HepG2 (cell line): ENCODE measurements around the gene EVL. TPM values are rescaled to one million over a fixed set of nuclear protein-coding genes. Genes with fewer than 3 reads are reported as not detected.

Experiments used
- ATAC-seq: fragments of 200-7000 bp; cut with Tn5 transposase; 3 replicates; pipeline ENCODE4 v1.9.1; 2020; ENCODE audit warnings: mild to moderate bottlenecking, moderate library complexity
- BruUV-seq: library from RNA; stranded (reverse); fragments of 400-500 nt; replicated peaks from 2 replicates; lab custom pipeline; 2021; lab: Mats Ljungman, UMichigan
- CTCF ChIA-PET: fragments of 300-600 bp; formaldehyde crosslinking; extraction: SDS; loops from one replicate; lab custom pipeline; 2021; ENCODE audit warnings: low total read pairs, inconsistent platforms, low intra/inter-chr PET ratio; lab: Yijun Ruan, JAX
- POLR2A ChIA-PET: fragments of 350-600 bp; sonication (Branson Sonifier 250); formaldehyde crosslinking; loops from one replicate; lab custom pipeline; 2020; ENCODE audit warnings: antibody characterized with exemption, inconsistent platforms; lab: Yijun Ruan, JAX
- DNase-seq: peaks from one replicate; pipeline ENCODE4 v3.0.0-alpha.2; 2015; ENCODE audit warnings: low spot score
- FAIRE-seq: peaks from 3 replicates; lab custom pipeline; 2011; peaks lifted over from hg19 to GRCh38; lab: Jason Lieb, UNC
- H2AFZ ChIP-seq: one replicate; pipeline ENCODE4 v1.6.1; 2011; ENCODE audit warnings: low read length, inconsistent platforms
- H3K27ac ChIP-seq: fragments of 300-600 bp; 3 replicates; pipeline ENCODE4 v1.8.0; 2011; ENCODE audit warnings: mixed run types, mild to moderate bottlenecking, mixed read lengths, low read length, inconsistent platforms; ENCODE audit not compliant: insufficient read depth; ENCODE audit errors: extremely low read length
- H3K27me3 ChIP-seq, 2 experiments: fragments of 200-600 bp in 1 of 2; 2 replicates in 1 of 2; 3 replicates in 1 of 2; pipeline versions ENCODE4 v1.6.0 to v1.8.0; 2011; ENCODE audit warnings: low read length in 2 of 2, mild to moderate bottlenecking in 2 of 2, moderate library complexity in 2 of 2, inconsistent platforms in 1 of 2; ENCODE audit not compliant: insufficient read depth in 2 of 2, control insufficient read depth in 1 of 2
- H3K36me3 ChIP-seq, 2 experiments: fragments of 200-600 bp in 1 of 2; replicated peaks in 1 of 2; 2 replicates in 1 of 2; 3 replicates in 1 of 2; pipeline versions ENCODE4 v1.5.1 to v1.8.0; 2011; ENCODE audit warnings: low read length in 2 of 2, inconsistent platforms in 1 of 2; ENCODE audit not compliant: insufficient read depth in 2 of 2, control insufficient read depth in 1 of 2
- H3K4me1 ChIP-seq: 2 replicates; pipeline ENCODE4 v1.5.1; 2012; ENCODE audit warnings: low read length, inconsistent platforms; ENCODE audit not compliant: insufficient read depth
- H3K4me2 ChIP-seq: 2 replicates; pipeline ENCODE4 v1.6.0; 2011; ENCODE audit warnings: low read depth, low read length, inconsistent platforms
- H3K4me3 ChIP-seq, 3 experiments: fragments of 200-600 bp in 1 of 3; sonication (generic), shearing (Covaris generic) in 1 of 3; replicated peaks in 1 of 3; 2 replicates each; pipeline ENCODE4 v1.5.1; 2011 to 2016; ENCODE audit warnings: low read length in 3 of 3, inconsistent platforms in 2 of 3, low read depth in 2 of 3, mild to moderate bottlenecking in 2 of 3, control low read depth in 1 of 3, mixed read lengths in 1 of 3; ENCODE audit not compliant: insufficient read depth in 1 of 3
- H3K79me2 ChIP-seq: one replicate; pipeline ENCODE4 v1.6.1; 2011; ENCODE audit warnings: low read length, inconsistent platforms; ENCODE audit not compliant: insufficient read depth
- H3K9ac ChIP-seq: 2 replicates; pipeline ENCODE4 v1.6.0; 2011; ENCODE audit warnings: mild to moderate bottlenecking, low read depth, low read length, inconsistent platforms; ENCODE audit not compliant: insufficient read depth
- H3K9me3 ChIP-seq: 2 replicates; pipeline ENCODE4 v1.5.1; 2012; ENCODE audit warnings: mild to moderate bottlenecking, low read length
- H4K20me1 ChIP-seq: 2 replicates; pipeline ENCODE4 v1.6.0; 2011; ENCODE audit warnings: inconsistent platforms, mild to moderate bottlenecking, low read length, moderate library complexity; ENCODE audit not compliant: insufficient read depth
- CAMTA2 ChIP-seq: sonication (generic); formaldehyde crosslinking; IDR thresholded peaks from 2 replicates; pipeline ENCODE4 v1.4.0; 2020; ENCODE audit warnings: mild to moderate bottlenecking, missing genetic modification reagents, borderline replicate concordance
- HDAC1 ChIP-seq: sonication (generic); formaldehyde crosslinking; IDR thresholded peaks from 2 replicates; pipeline ENCODE4 v1.5.1; 2020; ENCODE audit warnings: mild to moderate bottlenecking, missing genetic modification reagents
- HMG20A ChIP-seq: IDR thresholded peaks from 2 replicates; pipeline ENCODE4 v1.6.1; 2016; ENCODE audit warnings: borderline replicate concordance
- LCORL ChIP-seq, 2 experiments: fragments of 450-650 bp in 1 of 2; sonication (generic) in 1 of 2; formaldehyde crosslinking in 1 of 2; IDR thresholded peaks; 2 replicates each; pipeline versions ENCODE4 v1.5.0 to v1.6.1; 2017 to 2020; ENCODE audit warnings: antibody characterized with exemption in 1 of 2, missing genetic modification reagents in 1 of 2
- MTF1 ChIP-seq: sonication (generic); formaldehyde crosslinking; IDR thresholded peaks from 2 replicates; pipeline ENCODE4 v1.5.0; 2020; ENCODE audit warnings: missing genetic modification reagents
- RORA ChIP-seq: sonication (generic); formaldehyde crosslinking; IDR thresholded peaks from 2 replicates; pipeline ENCODE4 v1.5.0; 2020; ENCODE audit warnings: mild to moderate bottlenecking, missing genetic modification reagents, moderate library complexity
- SETDB1 ChIP-seq: sonication (generic); formaldehyde crosslinking; IDR thresholded peaks from 2 replicates; pipeline ENCODE4 v1.5.1; 2020; ENCODE audit warnings: missing genetic modification reagents, mild to moderate bottlenecking, borderline replicate concordance
- ZNF17 ChIP-seq: sonication (generic); formaldehyde crosslinking; IDR thresholded peaks from 2 replicates; pipeline ENCODE4 v1.5.0; 2020; ENCODE audit warnings: mild to moderate bottlenecking, missing genetic modification reagents
- ZNF207 ChIP-seq: fragments of 450-650 bp; IDR thresholded peaks from 2 replicates; pipeline ENCODE4 v1.6.1; 2016; ENCODE audit warnings: antibody characterized with exemption, borderline replicate concordance
- ZNF232 ChIP-seq: sonication (generic); formaldehyde crosslinking; IDR thresholded peaks from 2 replicates; pipeline ENCODE4 v1.4.0; 2020; ENCODE audit warnings: missing genetic modification reagents, borderline replicate concordance
- ZNF430 ChIP-seq: sonication (generic); formaldehyde crosslinking; IDR thresholded peaks from 2 replicates; pipeline ENCODE4 v1.9.0; 2021; ENCODE audit warnings: mild to moderate bottlenecking, missing genetic modification reagents
- ZNF691 ChIP-seq: sonication (generic); formaldehyde crosslinking; IDR thresholded peaks from 2 replicates; pipeline ENCODE4 v1.4.0; 2020; ENCODE audit warnings: missing genetic modification reagents, low read depth, mild to moderate bottlenecking, borderline replicate concordance
- ZNF878 ChIP-seq: sonication (generic); formaldehyde crosslinking; IDR thresholded peaks from 2 replicates; pipeline ENCODE4 v1.8.1; 2023; ENCODE audit warnings: mild to moderate bottlenecking, missing genetic modification reagents, moderate library complexity
- WGBS: methylation state at CpG from one replicate; pipeline ENCODE4 v1.1.6; 2017; ENCODE audit warnings: low lambda C conversion rate; 5-methylcytosine and 5-hydroxymethylcytosine counted together
- in situ Hi-C: cut with HindIII; loops from 2 replicates; pipeline ENCODE4 v1.10.0; 2017; ENCODE audit warnings: low pct_unique_long_range_greater_than_20kb; ENCODE audit not compliant: extremely low pct_ligation_motif_present
- intact Hi-C: fragments of 100-400 bp; cut with micrococcal nuclease; formaldehyde crosslinking; loops from one replicate; pipeline ENCODE4 v1.10.0; 2022; ENCODE audit not compliant: unreplicated experiment
- polyA plus RNA-seq, 8 experiments: library from polyadenylated mRNA; depleted of rRNA in 3 of 8; stranded (reverse) in 7 of 8; unstranded in 1 of 8; fragments of >200 nt; fragmentation: Illumina TruSeq in 4 of 8; extraction: Trizol in 4 of 8; gene quantifications; 2 replicates each; pipeline versions ENCODE4 v1.2.1 to v1.2.3, GENCODE V29; 2011 to 2016; ENCODE audit warnings: low read depth in 4 of 8, missing spikeins in 1 of 8, mixed read lengths in 1 of 8; ENCODE audit not compliant: insufficient read depth in 1 of 8
- total RNA-seq, 5 experiments: library from RNA; depleted of rRNA; stranded (reverse); fragments of >200 nt; fragmentation: Illumina TruSeq; extraction: Trizol; gene quantifications; 2 replicates each; pipeline ENCODE4 v1.2.3, GENCODE V29; 2016; ENCODE audit warnings: low read depth in 1 of 5
- TF ChIP-seq, protein P1 (sequence below): sonication (generic); formaldehyde crosslinking; IDR thresholded peaks from 2 replicates; pipeline ENCODE4 v1.4.0; 2020; ENCODE audit warnings: missing genetic modification reagents

Gene EVL
- total and polyA plus RNA-seq, 2 of the 13 experiments (the other 11 are each of a cell fraction or from before 2014, with no cell fraction given): 15.1 to 31.2 TPM

GRCh38 chr14:100160534-100160916 lies 95.3 kb downstream of the EVL start:
- no TSS peak for BruUV-seq
- ChIA-PET POLR2A (no interaction called here), CTCF (no interaction called here)

GRCh38 chr14:100165376-100165775 lies 100.2 kb downstream of the EVL start:
- H2AFZ ChIP-seq: no peak overlapping the region
- no peak for FAIRE-seq
- no peaks in the 10 kb centered on the region for H4K20me1 ChIP-seq
- H3K36me3 ChIP-seq: no peaks in the 10 kb centered on the region
- CTCF ChIA-PET: no interaction called here
- TF ChIP-seq, protein P1, sequence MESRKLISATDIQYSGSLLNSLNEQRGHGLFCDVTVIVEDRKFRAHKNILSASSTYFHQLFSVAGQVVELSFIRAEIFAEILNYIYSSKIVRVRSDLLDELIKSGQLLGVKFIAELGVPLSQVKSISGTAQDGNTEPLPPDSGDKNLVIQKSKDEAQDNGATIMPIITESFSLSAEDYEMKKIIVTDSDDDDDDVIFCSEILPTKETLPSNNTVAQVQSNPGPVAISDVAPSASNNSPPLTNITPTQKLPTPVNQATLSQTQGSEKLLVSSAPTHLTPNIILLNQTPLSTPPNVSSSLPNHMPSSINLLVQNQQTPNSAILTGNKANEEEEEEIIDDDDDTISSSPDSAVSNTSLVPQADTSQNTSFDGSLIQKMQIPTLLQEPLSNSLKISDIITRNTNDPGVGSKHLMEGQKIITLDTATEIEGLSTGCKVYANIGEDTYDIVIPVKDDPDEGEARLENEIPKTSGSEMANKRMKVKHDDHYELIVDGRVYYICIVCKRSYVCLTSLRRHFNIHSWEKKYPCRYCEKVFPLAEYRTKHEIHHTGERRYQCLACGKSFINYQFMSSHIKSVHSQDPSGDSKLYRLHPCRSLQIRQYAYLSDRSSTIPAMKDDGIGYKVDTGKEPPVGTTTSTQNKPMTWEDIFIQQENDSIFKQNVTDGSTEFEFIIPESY (CRISPR knock-in tag): peak; percentile 68
- no peak for TF ChIP-seq ZNF878 (CRISPR knock-in tag)
- TF ChIP-seq, all 625 proteins: peak for 1
- Histone ChIP-seq H3K79me2 (no peaks in the 10 kb centered on the region), H3K4me2 (no peak overlapping the region), H3K9me3 (no peaks in the 10 kb centered on the region), H3K9ac (no peak overlapping the region), H3K4me1 (no peaks in the 10 kb centered on the region; the same call in 1 of the 2 replicates), H3K27ac (no peak overlapping the region), H3K4me3 (no peak overlapping the region), H3K27me3 (peaks cover under 1 to 13% of the 10 kb centered on the region in 2 experiments; a peak in 4 of 5 replicates)
- WGBS: 81% methylated on average over 21 of the region's 27 CpGs
- intact Hi-C loops: no loop called here
- POLR2A ChIA-PET: no interaction called here
- in situ Hi-C loops: no loop called here
- DNase-seq (no peak), ATAC-seq (peak; percentile 25)
- no TSS peak for BruUV-seq

More at GRCh38 chr14:100160534-100160916, 95.3 kb downstream of the EVL start:
- no peak for FAIRE-seq
- Histone ChIP-seq H3K4me3 (no peak overlapping the region), H3K27me3 (peaks cover 8 to 40% of the 10 kb centered on the region in 2 experiments; a peak in 4 of 5 replicates), H3K4me2 (no peak overlapping the region; the same call in 1 of the 2 replicates), H3K27ac (no peak overlapping the region), H2AFZ (no peak overlapping the region), H4K20me1 (no peaks in the 10 kb centered on the region), H3K4me1 (peaks cover 25% of the 10 kb centered on the region), H3K79me2 (no peaks in the 10 kb centered on the region), H3K9ac (no peak overlapping the region), H3K36me3 (no peaks in the 10 kb centered on the region), H3K9me3 (no peaks in the 10 kb centered on the region)
- TF ChIP-seq LCORL (IDR thresholded peaks at IDR 0.05) (no peak), LCORL (CRISPR knock-in tag; IDR thresholded peaks at IDR 0.05) (no peak), ZNF430 (CRISPR knock-in tag) (no peak), ZNF232 (CRISPR knock-in tag) (no peak), ZNF691 (CRISPR knock-in tag) (no peak), MTF1 (CRISPR knock-in tag) (no peak), HDAC1 (CRISPR knock-in tag) (no peak), HMG20A (no peak), ZNF207 (no peak), ZNF17 (no peak), CAMTA2 (CRISPR knock-in tag) (no peak), RORA (CRISPR knock-in tag) (no peak), SETDB1 (no peak)
- in situ Hi-C loops (no loop called here), intact Hi-C loops (no loop called here)
- WGBS: no CpG with 5 or more reads among the region's 7 CpGs
- no peak for DNase-seq
- no peak for ATAC-seq
